SK-N-SH treated with all-trans-retinoic acid at 6 μM for 48 hours (cell line): ENCODE data around the gene PRM3.

ENCODE experiments used
- ARNTL ChIP-seq: fragments of 450-650 bp; formaldehyde crosslinking; IDR thresholded peaks from 2 replicates; pipeline ENCODE4 v1.5.0; 2020; ENCODE audit warnings: low read depth, mild to moderate bottlenecking, moderate library complexity, borderline replicate concordance
- ZC3H10 ChIP-seq: fragments of 250-450 bp; sonication (Bioruptor Pico); IDR thresholded peaks from 2 replicates; pipeline ENCODE4 v1.5.1; 2021; ENCODE audit warnings: mild to moderate bottlenecking, moderate library complexity
- ZNF70 ChIP-seq: fragments of 450-650 bp; formaldehyde crosslinking; IDR thresholded peaks from 2 replicates; pipeline ENCODE4 v1.5.0; 2020; ENCODE audit warnings: mild to moderate bottlenecking, moderate library complexity

GRCh38 chr16:11277607-11278337, 4.3 kb upstream of the PRM3 start:
- TF ChIP-seq ZC3H10 (CRISPR knock-in tag), result no peak
- no peak for TF ChIP-seq ARNTL
- TF ChIP-seq ZNF70 (CRISPR knock-in tag), result no peak
